ENCODE data around the gene TET3.

The TET3 gene

GRCh38 chr2:74007711-74008110 is 23.0 kb downstream of the TET3 start:
- DNase-seq: no peak

GRCh38 chr2:74008761-74009395 is 24.2 kb downstream of the TET3 start:
- no peak for DNase-seq

GRCh38 chr2:74009577-74009976 is 24.9 kb downstream of the TET3 start:
- DNase-seq: no peak

GRCh38 chr2:74010087-74010541 is 25.4 kb downstream of the TET3 start:
- DNase-seq: peak; percentile 98

- DNase-seq: no peak
Measured at GRCh38 chr2:74011246-74011645, 26.5 kb downstream of the TET3 start.

GRCh38 chr2:74014813-74015212 is 30.1 kb downstream of the TET3 start:
- no peak for DNase-seq

- DNase-seq: no peak
Measured at GRCh38 chr2:74017223-74017622, 32.5 kb downstream of the TET3 start.

- DNase-seq: no peak
Measured at GRCh38 chr2:74019516-74019915, 34.8 kb downstream of the TET3 start.

- DNase-seq: no peak
Measured at GRCh38 chr2:74020702-74021406, 36.1 kb downstream of the TET3 start.

- no peak for DNase-seq
Measured at GRCh38 chr2:74021407-74021755, 36.7 kb downstream of the TET3 start.

- no peak for DNase-seq
Measured at GRCh38 chr2:74024216-74024615, 39.5 kb downstream of the TET3 start.

- DNase-seq: no peak
Measured at GRCh38 chr2:74025971-74026612, 41.4 kb downstream of the TET3 start.

GRCh38 chr2:74026687-74027241 is 42.1 kb downstream of the TET3 start:
- DNase-seq: no peak

GRCh38 chr2:74027496-74027895 is 42.8 kb downstream of the TET3 start:
- DNase-seq: no peak

- no peak for DNase-seq
Measured at GRCh38 chr2:74028290-74028689, 43.6 kb downstream of the TET3 start.

GRCh38 chr2:74028741-74029140 is 44.0 kb downstream of the TET3 start:
- DNase-seq: no peak

- DNase-seq: no peak
Measured at GRCh38 chr2:74029714-74030397, 45.1 kb downstream of the TET3 start.

- DNase-seq: no peak
Measured at GRCh38 chr2:74031221-74031620, 46.5 kb downstream of the TET3 start.

GRCh38 chr2:74031959-74032287 is 47.2 kb downstream of the TET3 start:
- no peak for DNase-seq

- no peak for DNase-seq
Measured at GRCh38 chr2:74033375-74033774, 48.7 kb downstream of the TET3 start.

Data from NCI-H1105 treated with DMSO at 0.1 percent for 48 hours (cell line).